Measurements from ENCODE around the gene SRRM5.
"Not testable (repeated sequence)": the region's sequence is repeated elsewhere in the genome, so short reads cannot be mapped to it uniquely, and the experiment has no call there.

The SRRM5 gene

DNA sequence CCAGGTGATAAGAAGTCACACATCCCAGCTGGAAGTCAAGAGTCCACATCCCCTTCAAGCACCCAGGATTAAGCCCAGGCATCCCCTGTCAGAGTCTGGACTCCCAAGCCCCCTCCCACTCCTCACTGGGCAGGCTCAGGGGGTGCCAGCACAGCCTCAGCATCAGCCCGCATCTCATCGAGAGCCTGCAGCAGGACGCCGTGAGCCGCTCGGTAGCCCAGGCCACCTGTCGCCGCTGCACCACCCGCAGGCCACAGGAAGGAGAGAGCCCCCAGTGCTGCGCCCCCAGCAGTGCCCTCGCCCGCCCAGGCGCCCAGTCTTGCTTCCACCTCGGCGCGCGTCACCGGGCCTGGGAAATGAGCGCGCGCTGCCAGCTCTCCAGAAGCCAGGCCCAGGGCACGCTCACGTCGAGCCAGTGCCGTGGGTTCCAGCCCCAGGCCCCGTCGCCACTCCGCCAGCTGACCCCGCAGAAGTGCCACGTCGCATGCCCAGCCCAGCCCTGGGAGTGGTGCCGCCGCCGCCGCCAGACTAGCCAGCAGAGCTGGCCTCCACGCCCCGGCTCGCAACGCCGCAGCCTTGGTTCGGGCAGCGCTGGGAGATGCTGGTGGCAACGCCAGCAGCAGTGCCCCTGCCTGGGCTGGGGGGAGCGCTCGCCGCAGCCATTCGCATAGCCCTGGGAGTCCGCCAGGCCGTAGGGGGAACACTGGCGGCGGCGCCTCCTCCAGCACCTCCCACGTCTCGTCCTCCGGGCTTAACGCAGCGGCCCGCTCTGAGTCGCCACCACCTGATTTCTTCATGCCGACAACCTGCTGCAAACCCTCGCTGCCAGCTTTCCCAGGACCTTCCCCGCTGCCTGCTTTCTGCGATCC, 19.8 kb upstream of the SRRM5 start:
- DNase-seq (ENCODE audit: low read depth) = no peak

DNA sequence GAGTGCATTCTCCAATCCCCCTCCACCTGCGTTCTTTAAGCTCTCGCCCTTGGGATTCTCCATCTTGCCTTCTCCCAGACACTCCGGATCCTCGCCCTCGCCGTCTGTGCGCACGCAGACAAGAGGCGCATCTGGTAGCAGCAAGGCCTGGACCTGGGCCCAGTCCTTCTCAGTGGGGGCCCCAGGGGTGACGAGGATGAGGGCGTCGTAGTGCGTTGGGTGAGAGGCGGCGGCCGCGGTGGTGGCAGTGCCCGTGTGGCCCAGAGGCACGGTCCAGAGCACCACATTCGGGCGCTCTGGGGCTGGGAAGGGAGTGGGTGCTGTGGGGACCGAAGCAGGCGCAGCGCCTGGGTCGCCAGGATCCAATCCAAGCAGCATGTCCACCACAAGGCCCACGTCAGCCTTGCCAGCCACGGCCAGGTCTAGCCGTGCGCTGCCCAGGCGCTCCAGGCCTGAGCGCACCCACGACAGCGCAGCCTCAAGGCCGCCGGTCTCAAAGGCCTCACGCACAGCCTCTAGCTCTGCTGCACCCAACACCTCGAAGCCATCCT, 19.0 kb upstream of the SRRM5 start:
- DNase-seq (ENCODE audit: low read depth) = no peak

DNA sequence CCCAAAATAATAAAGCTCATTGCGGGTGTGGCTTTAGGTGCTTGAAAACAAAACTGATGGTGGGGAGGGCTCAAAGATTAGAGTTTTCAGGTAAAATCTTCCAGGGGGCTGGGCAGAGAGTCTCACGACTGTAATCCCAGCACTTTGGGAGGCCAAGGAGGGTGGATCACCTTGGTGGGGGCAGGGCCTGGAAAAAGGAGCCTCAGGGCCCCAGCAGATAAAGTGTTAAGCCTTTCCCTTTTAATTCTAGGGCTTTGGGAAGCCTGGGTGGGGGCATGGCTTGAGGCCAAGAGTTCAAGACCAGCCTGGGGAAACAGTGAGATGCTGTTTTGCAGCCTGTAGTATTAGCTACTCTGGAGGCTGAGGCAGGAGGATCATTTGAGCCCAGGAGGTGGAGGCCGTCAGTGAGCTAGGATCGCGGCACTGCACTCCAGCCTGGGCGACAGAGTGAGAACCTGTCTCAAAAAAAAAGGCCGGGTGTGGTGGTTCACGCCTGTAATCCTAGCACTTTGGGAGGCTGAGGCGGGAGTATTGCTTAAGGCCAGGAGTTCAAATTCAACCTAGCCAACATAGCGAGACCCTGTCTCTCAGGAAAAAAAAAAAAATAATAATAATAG, 17.7 kb upstream of the SRRM5 start:
- no peak for DNase-seq (ENCODE audit: low read depth)

DNA sequence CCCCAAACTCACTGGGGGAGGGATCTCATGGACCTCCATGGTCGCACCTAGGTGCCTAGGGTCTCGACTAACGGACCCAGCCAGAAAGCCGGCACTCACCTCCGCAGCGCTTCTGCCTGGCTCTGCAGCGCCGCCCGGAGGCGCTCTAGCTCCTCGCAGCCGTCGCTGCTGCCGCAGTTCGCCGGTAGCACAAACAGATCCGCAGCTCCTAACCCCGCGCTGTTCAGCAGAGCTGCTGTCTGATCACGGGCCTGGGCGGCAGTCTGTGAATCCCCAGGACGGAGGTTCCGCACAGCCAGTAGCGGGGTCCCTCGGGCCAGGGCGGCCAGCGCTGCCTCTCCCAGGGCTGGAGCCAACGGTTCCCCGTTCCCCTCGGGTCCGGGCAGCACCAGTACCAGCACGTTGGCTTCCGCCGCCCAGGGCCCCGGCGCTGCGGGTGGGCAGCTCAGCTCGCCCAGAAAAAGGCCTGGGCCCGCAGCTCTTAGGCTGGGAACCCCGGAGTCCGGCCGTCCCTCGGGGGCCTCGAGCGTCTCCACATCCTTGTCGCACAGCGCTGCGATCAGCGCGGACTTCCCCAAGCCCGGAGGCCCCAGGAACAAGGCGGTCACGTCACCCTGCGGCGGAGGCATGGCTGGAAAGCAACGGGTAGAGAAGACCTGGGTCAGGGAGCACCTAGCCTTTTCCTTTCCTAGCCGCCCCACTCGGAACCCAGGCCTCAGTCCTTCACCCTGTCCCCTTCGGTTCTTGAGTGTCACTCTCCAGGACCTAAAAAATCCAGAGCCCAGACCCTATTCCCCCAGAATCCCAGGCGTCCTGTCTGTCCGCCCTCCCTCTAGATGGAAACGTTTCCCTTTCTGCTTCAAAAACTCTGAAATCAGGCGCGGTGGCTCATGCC, 16.9 kb upstream of the SRRM5 start:
- DNase-seq (ENCODE audit: low read depth) = peak; percentile 61

DNA sequence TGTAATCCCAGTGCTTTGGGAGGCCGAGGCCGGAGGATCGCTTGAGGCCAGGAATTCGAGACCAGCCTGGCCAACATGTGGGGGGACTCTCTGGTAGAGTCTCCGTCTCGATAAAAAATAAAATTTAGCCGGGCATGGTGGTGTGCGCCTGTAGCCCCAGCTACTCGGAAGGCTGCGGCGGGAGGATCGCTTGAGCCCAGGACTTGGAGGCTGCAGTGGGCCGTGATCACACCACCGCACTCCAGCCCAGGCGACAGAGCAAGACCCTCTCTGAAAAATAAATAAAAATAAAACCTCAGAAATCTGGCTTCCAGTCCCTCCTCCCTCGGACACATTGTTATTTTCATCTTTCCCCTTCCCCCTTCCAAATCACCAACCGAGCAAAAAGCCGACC, 16.3 kb upstream of the SRRM5 start:
- no peak for DNase-seq (ENCODE audit: low read depth)

DNA sequence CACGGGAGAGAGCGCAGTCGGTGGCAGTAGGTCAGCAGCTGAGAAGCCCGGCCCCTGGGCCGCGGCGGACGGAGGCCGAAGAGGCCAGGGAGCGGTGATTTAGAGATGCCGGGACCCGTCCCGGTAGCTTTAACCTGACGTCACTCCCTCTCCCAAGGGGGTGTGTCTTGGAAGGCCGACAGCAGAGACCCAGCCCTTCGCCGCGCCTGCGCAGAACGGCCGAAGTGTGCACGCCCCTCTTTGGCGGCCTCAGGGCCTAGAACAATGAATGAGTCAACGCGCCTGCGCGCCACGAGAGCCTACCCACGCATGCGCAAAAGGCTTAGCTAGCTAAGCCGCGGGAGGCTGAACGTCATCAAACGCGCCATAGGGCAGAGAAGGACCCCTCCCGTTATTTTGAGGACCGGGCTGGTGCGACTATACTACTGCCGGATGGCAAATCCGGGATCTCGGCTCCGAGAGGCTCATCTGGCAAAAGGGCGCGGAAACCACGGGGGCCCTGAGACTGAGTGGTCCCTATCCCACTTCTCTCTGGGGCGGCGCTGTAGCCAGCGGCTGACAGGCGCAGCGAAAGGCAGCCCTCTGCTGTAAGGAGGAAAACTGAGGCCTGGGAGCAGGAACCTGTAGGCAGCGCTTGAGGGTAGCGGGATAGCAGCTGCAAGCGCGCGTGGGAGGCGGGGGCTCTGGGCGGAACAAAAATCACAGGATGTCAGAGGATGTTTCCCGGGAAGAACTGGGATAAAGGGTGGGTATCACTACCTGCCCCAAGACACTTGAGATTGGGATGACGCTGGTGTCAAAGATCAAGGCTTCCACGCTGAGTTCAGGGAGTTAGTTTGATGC, 15.7 kb upstream of the SRRM5 start, which contains the start of the genes IRGQ and ZNF576:
TSS of gene IRGQ (minus strand) at position 136 of the 843 bp plus-strand sequence. CDS start 796 bp downstream, outside the sequence.
TSS of gene ZNF576 (plus strand) at position 597 of the 843 bp plus-strand sequence. CDS start 514 bp downstream, outside the sequence.
- peak; percentile 100 for DNase-seq (ENCODE audit: low read depth)

DNA sequence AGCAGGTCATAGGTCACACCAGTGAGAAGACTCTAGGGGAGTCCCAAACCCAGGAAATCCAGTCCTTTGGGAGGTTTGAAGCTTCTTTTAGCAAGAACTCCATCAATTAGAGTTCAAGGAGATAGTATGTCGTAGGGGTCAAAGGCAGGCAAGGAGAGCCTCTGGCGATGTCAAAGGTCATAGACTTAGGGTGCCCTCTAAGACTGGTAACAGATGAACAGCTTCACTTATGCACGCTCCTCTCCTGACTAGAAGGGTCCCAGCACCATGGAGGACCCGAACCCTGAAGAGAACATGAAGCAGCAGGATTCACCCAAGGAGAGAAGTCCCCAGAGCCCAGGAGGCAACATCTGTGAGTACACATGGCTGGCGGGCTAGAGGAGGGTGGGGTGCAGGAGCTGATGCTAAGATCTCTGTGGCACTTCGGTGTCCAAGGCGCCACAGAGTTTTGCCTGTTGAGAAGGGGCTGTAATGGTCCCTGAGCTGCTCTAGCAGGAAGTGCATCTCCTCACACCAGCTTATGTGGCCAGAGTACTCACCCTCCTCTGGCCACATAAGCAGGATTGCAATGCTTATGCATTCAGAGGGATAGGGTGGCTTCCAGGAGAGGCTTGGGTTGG, 14.9 kb upstream of the SRRM5 start:
- no peak for DNase-seq (ENCODE audit: low read depth)

DNA sequence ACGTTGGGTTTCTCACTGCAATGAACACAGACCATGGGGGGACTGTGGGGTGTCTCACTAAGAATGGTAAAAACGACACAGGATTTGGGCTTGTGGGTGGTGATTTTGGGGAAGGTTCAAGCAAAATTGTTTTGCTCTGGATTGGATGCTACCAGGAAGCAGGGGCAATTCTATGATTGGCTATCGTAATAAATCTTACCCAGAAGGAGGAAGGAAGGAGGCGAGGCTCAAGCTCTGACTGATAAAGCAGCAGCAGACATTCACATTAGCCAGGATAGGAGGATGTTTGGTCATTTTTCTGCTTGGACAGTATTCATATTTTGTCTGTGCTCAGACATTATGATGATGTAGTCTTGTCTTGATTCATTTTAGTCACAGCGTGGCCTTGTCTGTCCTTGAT, 14.0 kb upstream of the SRRM5 start:
- DNase-seq (ENCODE audit: low read depth) = no peak

DNA sequence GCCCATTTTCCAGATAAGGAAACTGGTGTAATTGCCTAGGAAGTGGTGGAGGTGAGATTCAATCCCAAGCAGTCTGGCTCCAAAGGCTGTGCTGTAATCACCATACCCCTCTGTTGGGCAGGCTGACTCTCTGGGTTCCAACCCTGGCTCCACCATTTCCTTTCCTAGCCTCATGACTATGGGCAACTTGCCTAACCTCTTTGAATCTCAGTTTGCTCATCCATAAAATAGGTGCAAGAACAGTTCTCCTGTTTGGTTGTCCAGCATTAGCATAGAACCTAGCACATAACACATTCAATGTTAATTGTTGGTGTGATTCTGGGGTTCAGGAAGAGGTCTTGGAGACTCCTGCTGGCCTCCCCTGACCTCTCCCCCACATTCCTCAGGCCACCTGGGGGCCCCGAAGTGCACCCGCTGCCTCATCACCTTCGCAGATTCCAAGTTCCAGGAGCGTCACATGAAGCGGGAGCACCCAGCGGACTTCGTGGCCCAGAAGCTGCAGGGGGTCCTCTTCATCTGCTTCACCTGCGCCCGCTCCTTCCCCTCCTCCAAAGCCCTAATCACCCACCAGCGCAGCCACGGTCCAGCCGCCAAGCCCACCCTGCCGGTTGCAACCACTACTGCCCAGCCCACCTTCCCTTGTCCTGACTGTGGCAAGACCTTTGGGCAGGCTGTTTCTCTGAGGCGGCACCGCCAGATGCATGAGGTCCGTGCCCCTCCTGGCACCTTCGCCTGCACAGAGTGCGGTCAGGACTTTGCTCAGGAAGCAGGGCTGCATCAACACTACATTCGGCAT, 13.2 kb upstream of the SRRM5 start:
- DNase-seq (ENCODE audit: low read depth) = no peak

DNA sequence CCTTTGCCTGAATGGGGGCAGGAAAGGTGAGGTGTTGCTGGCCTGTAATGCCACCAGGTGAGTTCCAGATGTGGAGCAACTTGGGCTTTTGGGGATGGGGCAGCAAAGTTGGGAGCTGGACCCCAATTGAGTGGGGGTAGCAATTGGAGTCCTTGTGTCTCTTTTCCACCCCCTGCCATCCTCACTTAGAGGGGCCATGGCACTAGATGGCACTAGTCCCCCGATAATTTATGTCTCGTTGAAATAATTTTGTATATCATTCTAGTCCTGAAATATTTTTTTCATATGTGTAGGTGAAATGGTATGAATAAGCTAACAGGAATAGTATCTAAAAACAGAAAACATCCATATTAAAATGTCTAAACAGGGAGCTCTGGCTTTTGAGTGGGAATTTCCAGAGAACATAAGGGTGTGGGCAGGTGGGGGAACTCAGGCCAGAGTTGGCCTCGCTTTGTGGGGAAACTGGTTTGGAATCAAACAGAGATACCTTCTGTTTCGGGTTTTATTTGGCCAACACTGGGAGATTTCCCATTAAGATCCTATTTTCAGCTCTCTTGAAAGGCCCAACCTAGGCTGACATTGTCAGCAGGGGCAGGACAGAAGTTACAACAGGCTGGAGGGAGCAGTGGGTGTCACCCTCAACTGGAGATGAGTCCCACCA, 12.1 kb upstream of the SRRM5 start:
- no peak for DNase-seq (ENCODE audit: low read depth)

DNA sequence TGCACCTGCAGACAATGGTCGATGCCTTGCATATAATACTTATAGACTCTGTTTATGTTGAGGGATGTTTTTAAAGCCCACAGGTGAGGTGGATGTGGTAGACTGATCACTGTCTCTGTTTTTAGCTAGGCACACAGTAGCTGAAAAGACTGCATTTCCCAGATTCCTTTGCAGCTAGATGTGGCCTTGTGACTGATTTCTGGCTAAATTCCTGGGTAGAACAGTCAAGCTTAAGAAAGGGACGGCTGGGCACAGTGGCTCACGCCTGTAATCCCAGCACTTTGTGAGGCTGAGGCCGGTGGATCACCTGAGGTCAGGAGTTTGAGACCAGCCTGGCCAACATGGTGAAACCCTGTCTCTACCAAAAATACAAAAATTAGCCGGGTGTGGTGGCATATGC, 11.6 kb upstream of the SRRM5 start:
- DNase-seq (ENCODE audit: low read depth) = not testable (repeated sequence)

DNA sequence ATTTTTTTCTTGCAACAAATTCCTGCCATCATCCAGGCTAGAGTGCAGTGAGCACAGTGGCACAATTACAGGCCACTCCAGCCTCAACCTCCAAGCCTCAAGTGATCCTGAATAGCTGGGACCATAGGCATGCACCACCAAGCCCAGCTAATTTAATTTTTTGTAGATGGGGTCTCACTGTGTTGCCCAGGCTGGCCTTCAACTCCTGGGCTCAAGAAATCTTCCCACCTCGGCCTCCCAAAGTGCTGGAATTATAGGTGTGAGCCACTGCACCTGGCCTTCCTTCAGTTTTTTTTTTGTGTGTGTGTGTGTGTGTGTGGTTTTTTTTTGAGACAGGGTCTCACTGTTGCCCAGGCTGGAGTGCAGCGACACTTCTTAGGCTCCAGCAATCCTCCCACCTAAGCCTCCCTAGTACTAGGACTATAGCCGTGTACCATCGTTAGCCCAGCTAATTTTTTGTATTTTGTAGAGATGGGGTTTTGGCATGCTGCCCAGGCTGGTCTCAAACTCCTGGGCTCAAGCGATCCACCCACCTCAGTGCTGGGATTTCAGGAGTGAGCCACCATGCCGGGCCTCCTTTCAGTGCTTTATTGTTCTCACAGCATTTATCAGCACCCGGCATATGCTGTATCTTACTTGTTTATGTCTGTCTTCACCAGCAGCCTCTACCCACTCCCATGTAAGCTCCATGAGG, 5.9 kb upstream of the SRRM5 start:
- DNase-seq (ENCODE audit: low read depth) = no peak

DNA sequence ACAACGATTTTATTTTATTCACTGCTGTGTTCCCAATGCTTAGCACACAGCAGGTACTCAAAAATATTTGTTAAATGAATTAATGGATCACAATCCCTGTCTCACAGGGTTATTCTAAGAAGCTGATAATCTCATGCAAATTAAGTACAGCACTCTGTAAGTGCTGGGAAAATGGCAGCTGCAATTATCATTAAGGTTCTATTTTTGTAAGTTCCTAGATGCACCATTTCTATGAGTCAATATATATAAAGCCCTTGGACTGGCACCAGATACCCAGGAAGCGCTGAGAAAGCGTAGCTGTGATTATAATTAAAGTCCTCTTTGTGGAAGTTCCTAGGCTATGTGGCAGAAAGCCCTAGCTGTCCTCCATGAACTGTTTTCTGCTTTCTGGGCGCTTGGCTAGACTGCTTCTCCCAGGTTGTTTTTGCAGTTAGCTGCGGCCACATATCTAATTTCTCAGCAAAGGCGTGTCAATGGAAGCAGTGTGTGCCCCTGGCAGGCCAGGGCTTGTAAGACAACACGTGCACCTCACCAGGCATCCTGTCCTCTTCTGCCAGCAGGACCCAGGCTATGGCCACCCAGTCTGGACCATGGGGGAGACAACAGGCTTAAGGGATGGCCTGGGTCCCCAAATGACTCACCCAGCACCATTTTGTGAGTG, 5.2 kb upstream of the SRRM5 start:
- no peak for DNase-seq (ENCODE audit: low read depth)

DNA sequence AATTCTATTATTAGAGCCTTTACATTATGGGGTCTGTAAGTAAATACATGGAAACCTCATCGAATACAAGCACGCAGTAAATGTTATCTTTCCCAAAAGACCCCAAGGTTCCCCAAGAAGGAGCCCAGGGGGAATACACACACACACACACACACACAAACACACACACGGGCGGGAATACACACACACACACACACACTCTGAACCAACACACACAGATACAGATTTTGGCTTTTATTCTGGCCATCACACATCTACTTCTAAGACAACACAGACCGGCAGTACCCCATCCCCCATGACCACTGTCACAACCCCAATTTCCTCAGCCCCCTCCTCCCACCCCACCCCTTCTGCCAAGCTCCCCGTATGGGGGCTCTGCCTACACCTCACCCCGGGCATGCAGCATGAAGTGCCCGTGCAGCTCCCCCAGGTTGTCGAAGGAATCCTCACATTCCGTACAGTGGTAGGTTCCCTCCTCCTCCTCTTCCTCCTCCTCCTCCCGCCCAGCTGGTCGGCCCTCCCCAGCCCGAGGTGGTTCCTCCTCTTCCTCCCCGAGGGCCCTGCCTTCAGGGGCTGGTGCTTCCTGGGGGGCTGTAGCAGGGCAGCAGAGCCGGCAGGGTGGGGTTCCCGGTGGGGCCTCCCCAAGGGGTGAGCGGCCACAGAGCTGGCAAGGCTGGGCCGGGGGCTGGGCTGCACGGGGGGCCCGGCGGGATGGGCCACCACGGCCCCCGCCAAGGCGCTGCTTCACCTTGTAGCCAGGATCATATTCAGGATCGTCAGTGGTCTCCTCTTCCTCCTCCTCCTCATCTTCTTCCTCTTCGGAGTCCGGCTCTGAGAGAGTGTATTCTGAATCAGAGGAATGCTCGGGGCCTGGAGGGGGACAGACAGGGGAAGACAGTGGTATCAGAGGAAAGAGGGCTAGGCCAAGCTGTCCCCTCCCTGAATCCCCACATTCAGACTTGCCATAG, 4.4 kb upstream of the SRRM5 start:
- DNase-seq (ENCODE audit: low read depth) = no peak

DNA sequence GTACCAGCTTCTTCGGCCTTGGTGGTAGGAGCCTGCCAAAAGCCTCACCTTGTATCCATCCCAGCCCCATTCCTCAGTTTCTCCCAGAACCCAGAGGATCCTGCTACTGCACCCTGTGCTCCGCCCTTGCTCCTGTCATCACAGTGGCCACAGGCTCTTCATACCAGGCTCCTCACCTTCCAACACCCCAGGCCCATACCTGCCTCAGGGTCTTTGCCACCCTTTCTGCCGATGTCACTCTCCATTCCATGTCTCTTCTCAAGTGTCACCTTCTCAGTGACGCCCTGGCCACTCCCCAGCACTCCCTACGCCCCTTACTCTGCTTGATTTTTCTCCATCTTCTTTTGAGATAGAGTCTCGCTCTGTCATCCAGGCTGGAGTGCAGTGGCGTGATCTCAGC, 2.0 kb upstream of the SRRM5 start:
- no peak for DNase-seq (ENCODE audit: low read depth)

DNA sequence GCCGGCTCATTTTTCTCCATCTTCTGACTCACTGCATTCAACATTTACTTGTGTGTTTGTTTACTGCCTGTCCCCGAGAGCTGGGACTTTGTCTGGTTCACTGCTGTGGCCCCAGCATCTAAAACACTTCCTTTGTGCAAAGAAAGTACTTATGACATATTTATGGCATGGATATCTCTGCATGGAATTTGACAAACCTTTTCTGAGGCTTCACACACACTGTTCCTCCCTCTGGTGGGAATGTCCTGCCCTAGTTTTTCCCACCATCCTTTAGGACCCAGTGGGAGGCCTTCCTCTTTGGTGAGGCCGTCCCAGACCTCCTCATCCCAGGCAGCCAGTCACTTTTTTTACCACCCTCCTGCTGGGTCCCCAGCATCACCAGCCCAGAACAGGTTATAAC, 1.4 kb upstream of the SRRM5 start:
- DNase-seq (ENCODE audit: low read depth) = no peak

DNA sequence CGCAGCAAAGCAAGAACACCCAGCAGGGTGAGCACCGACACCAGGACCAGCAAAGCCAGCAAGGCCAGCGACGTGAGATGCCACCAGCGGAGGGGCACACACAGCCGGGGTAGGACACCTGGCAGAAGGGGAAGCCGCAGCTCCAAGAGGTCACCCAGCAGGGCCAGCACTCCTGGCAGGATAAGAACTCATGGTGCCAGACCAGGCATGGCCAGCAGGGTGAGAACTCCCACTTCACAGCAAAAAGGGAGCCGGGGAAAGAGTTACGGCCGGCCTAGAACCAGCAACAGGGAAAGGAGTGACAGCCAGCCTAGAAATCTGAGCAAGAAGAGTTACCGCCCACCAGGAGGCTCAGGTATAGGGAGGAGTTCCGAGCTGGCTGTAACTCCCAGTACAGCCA, 486 bp downstream of the SRRM5 start:
- DNase-seq (ENCODE audit: low read depth) = no peak
